Left ventricle myocardium inferior (tissue), 1 donor: ENCODE results near the gene NCAM2. TPM values are rescaled to one million over a fixed set of nuclear protein-coding genes. Genes with fewer than 3 reads are reported as not detected.

Experiments
- DNase-seq: peaks from one replicate; pipeline ENCODE4 v3.0.0-alpha.2; 2020
- H3K27ac ChIP-seq: fragments of 200-600 bp; replicated peaks from 2 replicates; pipeline ENCODE4 v1.8.0; 2021
- H3K27me3 ChIP-seq: fragments of 200-600 bp; 2 replicates; pipeline ENCODE4 v1.8.0; 2021; ENCODE audit warnings: low read depth
- H3K36me3 ChIP-seq: fragments of 200-600 bp; 2 replicates; pipeline ENCODE4 v1.8.0; 2021
- H3K4me1 ChIP-seq: fragments of 200-600 bp; 2 replicates; pipeline ENCODE4 v1.8.0; 2021
- H3K4me3 ChIP-seq: fragments of 200-600 bp; 2 replicates; pipeline ENCODE4 v1.8.0; 2021; ENCODE audit warnings: mild to moderate bottlenecking, moderate library complexity
- H3K9me3 ChIP-seq: fragments of 200-600 bp; replicated peaks from 2 replicates; pipeline ENCODE4 v1.8.0; 2021
- intact Hi-C: fragments of 100-400 bp; cut with micrococcal nuclease; formaldehyde crosslinking; loops from one replicate; pipeline ENCODE4 v1.11.0; 2022
- total RNA-seq: library from RNA; stranded (reverse); fragmentation: NEBNext Ultra II Directional; extraction: Animal tissue kit (Norgen Biotek cat#: 25700); gene quantifications from one replicate; pipeline ENCODE4 v1.2.1, GENCODE V29; 2021
- TF ChIP-seq, protein P1 (sequence below): fragments of 200-600 bp; IDR thresholded peaks from 2 replicates; pipeline ENCODE4 v1.8.0; 2021; ENCODE audit warnings: antibody characterized with exemption, mild to moderate bottlenecking, borderline replicate concordance
- donor health status: DM: no; HTN: yes; CAD: no; lungs with severe emphysema.

NCAM2 gene
- total RNA-seq, 1 donor from 2014 or later: 4.4 TPM

GRCh38 chr21:21179619-21180298, 181.6 kb downstream of the NCAM2 start:
- Histone ChIP-seq H3K4me3 (peak overlapping the region; percentile 1), H3K27ac (no peak overlapping the region), H3K9me3 (no peaks in the 10 kb centered on the region), H3K27me3 (no peaks in the 10 kb centered on the region), H3K36me3 (no peaks in the 10 kb centered on the region), H3K4me1 (no peaks in the 10 kb centered on the region)
- no peak for DNase-seq
- TF ChIP-seq, protein P1, sequence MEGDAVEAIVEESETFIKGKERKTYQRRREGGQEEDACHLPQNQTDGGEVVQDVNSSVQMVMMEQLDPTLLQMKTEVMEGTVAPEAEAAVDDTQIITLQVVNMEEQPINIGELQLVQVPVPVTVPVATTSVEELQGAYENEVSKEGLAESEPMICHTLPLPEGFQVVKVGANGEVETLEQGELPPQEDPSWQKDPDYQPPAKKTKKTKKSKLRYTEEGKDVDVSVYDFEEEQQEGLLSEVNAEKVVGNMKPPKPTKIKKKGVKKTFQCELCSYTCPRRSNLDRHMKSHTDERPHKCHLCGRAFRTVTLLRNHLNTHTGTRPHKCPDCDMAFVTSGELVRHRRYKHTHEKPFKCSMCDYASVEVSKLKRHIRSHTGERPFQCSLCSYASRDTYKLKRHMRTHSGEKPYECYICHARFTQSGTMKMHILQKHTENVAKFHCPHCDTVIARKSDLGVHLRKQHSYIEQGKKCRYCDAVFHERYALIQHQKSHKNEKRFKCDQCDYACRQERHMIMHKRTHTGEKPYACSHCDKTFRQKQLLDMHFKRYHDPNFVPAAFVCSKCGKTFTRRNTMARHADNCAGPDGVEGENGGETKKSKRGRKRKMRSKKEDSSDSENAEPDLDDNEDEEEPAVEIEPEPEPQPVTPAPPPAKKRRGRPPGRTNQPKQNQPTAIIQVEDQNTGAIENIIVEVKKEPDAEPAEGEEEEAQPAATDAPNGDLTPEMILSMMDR: no peak
- intact Hi-C loops: no loop called here

DNA sequence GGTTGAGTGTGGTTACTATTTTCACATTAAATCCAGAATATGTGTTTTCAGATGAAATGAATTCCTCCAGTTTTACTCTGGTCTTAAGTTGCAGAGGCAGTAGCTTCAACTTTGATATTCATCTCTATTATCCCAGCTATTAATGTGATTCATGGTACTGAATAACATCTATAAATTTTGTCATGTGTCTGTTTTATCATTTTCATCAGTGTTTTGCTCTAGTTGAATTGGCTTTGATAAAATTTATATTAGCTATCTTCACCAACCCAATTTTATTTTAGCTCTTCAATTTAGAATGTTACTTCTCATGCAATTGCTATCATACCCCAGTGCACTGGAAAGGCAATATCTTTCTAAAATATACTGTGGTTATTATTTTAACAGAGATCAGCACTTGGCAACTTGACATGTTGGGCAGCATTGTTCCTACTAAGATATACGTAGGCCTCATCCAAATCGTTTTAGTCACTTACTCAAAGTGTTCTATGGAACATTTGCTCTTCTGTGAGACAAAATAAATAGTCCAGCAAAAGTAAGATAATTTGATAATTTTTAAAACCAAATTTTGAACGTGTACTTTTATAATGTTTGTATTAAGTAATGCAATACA, 184.3 kb downstream of the NCAM2 start:
- no peak for DNase-seq
- H3K4me3 ChIP-seq: no peak overlapping the region
- no peak overlapping the region for H3K27ac ChIP-seq
- intact Hi-C loops: no loop called here
- TF ChIP-seq, protein P1: no peak
- H3K9me3 ChIP-seq: no peaks in the 10 kb centered on the region
- H3K4me1 ChIP-seq: no peaks in the 10 kb centered on the region
- no peaks in the 10 kb centered on the region for H3K27me3 ChIP-seq
- H3K36me3 ChIP-seq: no peaks in the 10 kb centered on the region

DNA sequence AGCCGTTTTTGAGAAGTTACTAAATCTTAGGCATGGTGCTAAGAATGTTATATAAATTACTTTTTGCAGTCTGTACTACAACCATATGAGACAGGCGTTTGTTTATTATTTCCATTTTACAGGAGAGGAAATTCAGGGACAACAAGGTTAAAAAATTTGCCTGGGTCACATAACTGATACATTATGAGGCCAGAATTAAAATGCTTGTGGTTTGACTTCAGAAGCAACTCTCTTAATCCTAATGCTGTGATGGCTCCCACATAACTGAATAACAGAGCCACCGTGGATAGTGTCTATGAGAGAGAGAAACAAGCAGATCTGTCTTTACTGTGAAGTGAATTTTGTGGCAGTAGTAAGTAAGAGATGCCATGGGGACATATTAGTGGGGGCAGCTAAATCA, 184.9 kb downstream of the NCAM2 start:
- Histone ChIP-seq H3K27me3 (no peaks in the 10 kb centered on the region), H3K9me3 (no peaks in the 10 kb centered on the region), H3K36me3 (no peaks in the 10 kb centered on the region), H3K4me3 (no peak overlapping the region), H3K27ac (no peak overlapping the region), H3K4me1 (no peaks in the 10 kb centered on the region)
- DNase-seq: no peak
- TF ChIP-seq, protein P1: no peak
- intact Hi-C loops: no loop called here

DNA sequence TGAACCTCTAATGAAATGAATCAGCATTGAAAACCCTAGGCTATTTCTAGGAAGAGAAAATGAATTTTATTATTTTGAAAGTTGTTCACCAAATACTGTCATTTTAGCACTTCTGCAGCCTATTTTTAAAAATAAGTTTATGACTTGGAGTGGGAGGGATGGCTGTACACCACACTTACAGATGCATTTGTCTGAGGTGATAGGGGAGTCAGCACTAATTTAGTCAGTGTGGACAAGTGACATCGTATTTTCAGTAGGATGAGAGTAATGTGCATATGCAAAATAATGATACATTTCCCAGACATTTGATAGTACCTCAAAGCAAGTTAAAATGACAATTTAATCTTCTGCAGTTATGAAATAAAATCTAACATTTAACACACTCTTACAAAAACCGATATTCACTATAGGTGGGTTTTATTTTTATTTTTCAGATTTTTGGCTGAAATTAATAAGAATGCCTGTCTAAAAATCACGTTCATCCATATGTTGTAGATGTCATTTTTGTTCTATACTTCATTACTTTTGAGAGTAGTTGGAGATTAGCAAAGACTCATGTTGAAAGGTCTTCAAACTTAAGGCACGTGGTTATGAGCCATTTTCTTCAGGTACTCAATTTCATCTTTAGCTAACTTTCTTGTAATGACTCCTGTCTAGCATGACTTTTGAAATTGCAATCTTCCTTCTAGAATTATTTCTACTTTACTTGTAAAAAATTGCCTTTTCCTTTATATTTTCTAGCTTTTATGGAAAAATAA, 186.7 kb downstream of the NCAM2 start:
- Histone ChIP-seq H3K4me1 (no peaks in the 10 kb centered on the region), H3K27ac (no peak overlapping the region), H3K9me3 (no peaks in the 10 kb centered on the region), H3K27me3 (no peaks in the 10 kb centered on the region), H3K4me3 (no peak overlapping the region), H3K36me3 (no peaks in the 10 kb centered on the region)
- TF ChIP-seq, protein P1: no peak
- intact Hi-C loops: no loop called here
- no peak for DNase-seq

DNA sequence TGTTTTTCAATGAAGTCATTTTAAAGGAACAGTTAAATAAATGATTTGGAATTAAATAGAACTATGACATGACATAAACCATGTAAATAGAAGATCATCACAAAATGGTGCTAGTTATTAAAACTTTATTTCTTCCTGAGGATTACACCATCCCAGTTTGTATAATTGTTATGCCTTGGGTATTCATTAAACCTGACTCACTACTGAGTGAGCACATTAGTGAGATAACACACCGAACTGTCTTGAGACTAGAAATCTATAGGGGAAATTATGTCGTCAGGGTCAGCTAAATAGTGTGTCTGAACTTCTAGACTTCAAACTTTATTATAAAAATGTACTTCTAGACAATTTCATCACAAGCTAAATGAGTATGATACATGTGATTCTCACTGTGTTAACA, 189.4 kb downstream of the NCAM2 start:
- TF ChIP-seq, protein P1: no peak

More for the DNA sequence above, 189.4 kb downstream of the NCAM2 start:
- Histone ChIP-seq H3K4me3 (no peak overlapping the region), H3K9me3 (no peaks in the 10 kb centered on the region), H3K27me3 (no peaks in the 10 kb centered on the region), H3K36me3 (no peaks in the 10 kb centered on the region), H3K27ac (no peak overlapping the region), H3K4me1 (no peaks in the 10 kb centered on the region)
- intact Hi-C loops: no loop called here
- DNase-seq: no peak
